Erythroblast (primary cell): ENCODE measurements around the gene CDT1.

Experiments
- GATA1 ChIP-seq: IDR thresholded peaks from 2 replicates; pipeline ENCODE4 v1.6.1; 2011; ENCODE audit warnings: low read depth, mild to moderate bottlenecking, control low read depth, low read length, moderate library complexity
- POLR2A ChIP-seq: IDR thresholded peaks from 2 replicates; pipeline ENCODE4 v1.6.1; 2011; ENCODE audit warnings: mild to moderate bottlenecking, low read length

DNA sequence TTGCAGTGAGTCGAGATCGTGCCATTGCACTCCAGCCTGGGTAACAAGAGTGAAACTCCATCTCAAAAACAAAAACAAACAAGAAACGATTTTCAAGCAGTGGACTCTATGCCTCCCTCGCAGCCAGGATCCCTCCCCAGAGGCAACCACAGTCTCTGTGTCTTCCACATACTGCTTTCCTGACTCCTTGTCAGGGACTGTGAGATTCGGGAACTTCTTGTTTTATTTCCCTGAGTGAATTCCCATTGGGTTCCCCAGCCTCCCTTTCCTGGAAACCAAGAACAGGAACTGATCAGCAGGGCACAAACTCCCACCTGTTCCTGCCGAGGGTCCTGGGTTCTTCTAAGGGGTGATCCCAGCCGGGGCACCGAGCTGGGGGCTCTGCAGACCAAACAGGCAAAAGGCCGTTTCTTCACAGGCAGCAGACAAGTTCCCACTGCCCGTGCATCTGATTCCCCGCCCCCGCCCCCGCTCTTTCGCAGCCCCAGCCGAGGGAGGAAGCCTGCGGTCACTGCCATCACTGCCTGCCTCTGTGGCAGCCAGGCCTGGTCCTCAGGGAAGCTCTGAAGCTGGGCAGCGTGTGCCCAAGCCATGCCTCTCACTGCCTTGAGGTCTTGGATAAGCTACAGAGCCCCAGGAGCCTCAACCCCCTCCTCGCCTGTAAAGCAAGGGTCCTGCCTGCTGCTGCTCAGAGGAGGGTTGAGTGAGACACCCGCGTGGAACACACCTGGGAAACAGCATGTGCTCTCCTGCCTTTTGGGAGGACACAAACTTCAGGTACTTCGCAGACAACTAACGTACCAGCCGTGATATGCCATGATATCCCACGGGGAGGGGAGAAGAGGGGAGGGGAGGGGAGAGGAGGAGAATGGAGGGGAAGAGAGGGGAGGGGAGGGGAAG lies 13.0 kb upstream of the CDT1 start:
- TF ChIP-seq POLR2A (no peak), GATA1 (no peak)
